ENCODE results near the gene MON1A. TPM values are rescaled to one million over a fixed set of nuclear protein-coding genes. Genes with fewer than 3 reads are reported as not detected.

Gene MON1A
- total RNA-seq, 1 donor from 2014 or later = 18.1 TPM

GRCh38 chr3:49914906-49915305, 14.7 kb downstream of the MON1A start:
- no peaks in the 10 kb centered on the region for H3K27me3 ChIP-seq (ENCODE audit: control insufficient read depth, insufficient read depth, low read length)
- TF ChIP-seq, protein P1, sequence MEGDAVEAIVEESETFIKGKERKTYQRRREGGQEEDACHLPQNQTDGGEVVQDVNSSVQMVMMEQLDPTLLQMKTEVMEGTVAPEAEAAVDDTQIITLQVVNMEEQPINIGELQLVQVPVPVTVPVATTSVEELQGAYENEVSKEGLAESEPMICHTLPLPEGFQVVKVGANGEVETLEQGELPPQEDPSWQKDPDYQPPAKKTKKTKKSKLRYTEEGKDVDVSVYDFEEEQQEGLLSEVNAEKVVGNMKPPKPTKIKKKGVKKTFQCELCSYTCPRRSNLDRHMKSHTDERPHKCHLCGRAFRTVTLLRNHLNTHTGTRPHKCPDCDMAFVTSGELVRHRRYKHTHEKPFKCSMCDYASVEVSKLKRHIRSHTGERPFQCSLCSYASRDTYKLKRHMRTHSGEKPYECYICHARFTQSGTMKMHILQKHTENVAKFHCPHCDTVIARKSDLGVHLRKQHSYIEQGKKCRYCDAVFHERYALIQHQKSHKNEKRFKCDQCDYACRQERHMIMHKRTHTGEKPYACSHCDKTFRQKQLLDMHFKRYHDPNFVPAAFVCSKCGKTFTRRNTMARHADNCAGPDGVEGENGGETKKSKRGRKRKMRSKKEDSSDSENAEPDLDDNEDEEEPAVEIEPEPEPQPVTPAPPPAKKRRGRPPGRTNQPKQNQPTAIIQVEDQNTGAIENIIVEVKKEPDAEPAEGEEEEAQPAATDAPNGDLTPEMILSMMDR (IDR thresholded peaks at IDR 0.05; ENCODE audit: insufficient read depth, low read length, poor library complexity, severe bottlenecking) = no peak
- no peak for DNase-seq (ENCODE audit: low read depth)
- H3K36me3 ChIP-seq (ENCODE audit: control insufficient read depth, insufficient read depth, low read length) = no peaks in the 10 kb centered on the region
- H3K4me3 ChIP-seq (ENCODE audit: low read depth, low read length) = no peak overlapping the region

DNA sequence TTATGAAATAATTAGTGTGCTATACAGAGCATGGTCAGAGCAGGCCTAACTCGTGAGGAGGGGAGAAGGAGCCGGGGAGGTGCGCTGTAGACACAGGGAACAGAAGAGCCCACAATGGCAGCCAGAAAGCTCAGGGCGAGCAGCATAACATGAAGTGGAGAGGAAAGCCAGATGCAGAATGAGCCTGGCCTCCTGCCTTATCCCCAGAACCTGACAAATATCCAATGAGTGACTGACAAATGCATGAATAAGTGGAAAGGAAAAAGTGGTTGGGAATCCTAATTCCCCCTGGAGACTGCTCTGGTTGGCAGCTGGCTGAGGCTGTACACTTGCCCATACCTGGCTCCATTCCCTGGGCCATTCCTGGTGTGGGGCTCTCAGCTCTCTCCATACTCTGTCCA, 16.7 kb downstream of the MON1A start:
- Histone ChIP-seq H3K4me3 (ENCODE audit: low read depth, low read length) (no peak overlapping the region), H3K27me3 (ENCODE audit: control insufficient read depth, insufficient read depth, low read length) (no peaks in the 10 kb centered on the region), H3K36me3 (ENCODE audit: control insufficient read depth, insufficient read depth, low read length) (no peaks in the 10 kb centered on the region)
- DNase-seq (ENCODE audit: low read depth) = no peak
- TF ChIP-seq, protein P1 (IDR thresholded peaks at IDR 0.05; ENCODE audit: insufficient read depth, low read length, poor library complexity, severe bottlenecking) = no peak

GRCh38 chr3:49911611-49912010, 18.0 kb downstream of the MON1A start:
- no peak for DNase-seq (ENCODE audit: low read depth)
- TF ChIP-seq, protein P1 (IDR thresholded peaks at IDR 0.05; ENCODE audit: insufficient read depth, low read length, poor library complexity, severe bottlenecking) = no peak
- H3K36me3 ChIP-seq (ENCODE audit: control insufficient read depth, insufficient read depth, low read length) = no peaks in the 10 kb centered on the region
- no peak overlapping the region for H3K4me3 ChIP-seq (ENCODE audit: low read depth, low read length)
- no peaks in the 10 kb centered on the region for H3K27me3 ChIP-seq (ENCODE audit: control insufficient read depth, insufficient read depth, low read length)

- Histone ChIP-seq H3K36me3 (ENCODE audit: control insufficient read depth, insufficient read depth, low read length) (no peaks in the 10 kb centered on the region), H3K4me3 (ENCODE audit: low read depth, low read length) (no peak overlapping the region), H3K27me3 (ENCODE audit: control insufficient read depth, insufficient read depth, low read length) (no peaks in the 10 kb centered on the region)
- TF ChIP-seq, protein P1 (IDR thresholded peaks at IDR 0.05; ENCODE audit: insufficient read depth, low read length, poor library complexity, severe bottlenecking) = no peak
- no peak for DNase-seq (ENCODE audit: low read depth)
Measured at GRCh38 chr3:49911124-49911420, 18.5 kb downstream of the MON1A start.

- DNase-seq (ENCODE audit: low read depth) = no peak
- Histone ChIP-seq H3K36me3 (ENCODE audit: control insufficient read depth, insufficient read depth, low read length) (no peaks in the 10 kb centered on the region), H3K4me3 (ENCODE audit: low read depth, low read length) (no peak overlapping the region), H3K27me3 (ENCODE audit: control insufficient read depth, insufficient read depth, low read length) (no peaks in the 10 kb centered on the region)
- TF ChIP-seq, protein P1 (IDR thresholded peaks at IDR 0.05; ENCODE audit: insufficient read depth, low read length, poor library complexity, severe bottlenecking) = no peak
Measured at GRCh38 chr3:49910409-49911123, 19.0 kb downstream of the MON1A start.
